Fibroblast of peridontal ligament (primary cell): ENCODE measurements around the gene CYP2E1.
"Not testable (repeated sequence)": the region's sequence is repeated elsewhere in the genome, so short reads cannot be mapped to it uniquely, and the experiment has no call there.

Experiments
- DNase-seq: peaks from one replicate; pipeline ENCODE4 v3.0.0-alpha.2; 2010; ENCODE audit errors: extremely low read depth

Gene CYP2E1

DNA sequence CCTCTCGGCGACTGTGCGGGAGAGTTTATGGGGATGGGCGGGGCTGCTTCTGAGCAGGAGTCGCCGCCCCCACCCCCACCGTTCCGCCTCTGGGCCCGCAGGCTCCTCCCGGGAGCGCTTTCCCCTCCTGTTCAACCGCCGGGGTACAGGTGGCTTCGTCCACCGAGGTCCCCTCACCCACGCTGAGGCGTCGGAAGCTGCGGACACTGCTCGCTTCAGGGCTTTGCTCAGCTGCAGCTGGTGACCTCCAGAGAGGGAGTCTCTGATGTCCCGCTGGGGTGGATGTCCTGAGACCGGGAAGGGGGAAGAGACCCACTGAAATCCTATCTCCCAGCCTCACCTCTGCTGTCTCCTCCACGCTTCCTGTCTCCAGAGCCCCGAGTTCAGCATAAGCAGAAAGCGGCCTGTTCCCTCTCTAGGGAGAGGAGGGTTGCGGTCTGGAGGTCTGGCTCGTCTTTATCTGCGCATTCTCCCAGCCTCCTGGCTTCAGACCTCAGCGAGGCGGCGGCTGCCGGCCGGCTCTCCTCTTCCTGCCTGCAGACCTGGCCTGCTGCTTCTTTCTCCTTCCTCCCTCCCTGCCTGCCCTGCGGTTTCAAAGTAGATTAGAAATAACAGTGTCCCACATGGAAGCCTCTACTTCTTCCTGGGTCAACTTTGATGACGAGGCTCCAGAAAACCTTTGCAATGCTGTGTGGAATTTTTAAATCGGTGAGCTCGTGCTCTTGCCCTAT is 1.8 kb downstream of the CYP2E1 start:
- peak; percentile 4 for DNase-seq

- DNase-seq: no peak
Measured at GRCh38 chr10:133529576-133529946, 2.4 kb downstream of the CYP2E1 start.

DNA sequence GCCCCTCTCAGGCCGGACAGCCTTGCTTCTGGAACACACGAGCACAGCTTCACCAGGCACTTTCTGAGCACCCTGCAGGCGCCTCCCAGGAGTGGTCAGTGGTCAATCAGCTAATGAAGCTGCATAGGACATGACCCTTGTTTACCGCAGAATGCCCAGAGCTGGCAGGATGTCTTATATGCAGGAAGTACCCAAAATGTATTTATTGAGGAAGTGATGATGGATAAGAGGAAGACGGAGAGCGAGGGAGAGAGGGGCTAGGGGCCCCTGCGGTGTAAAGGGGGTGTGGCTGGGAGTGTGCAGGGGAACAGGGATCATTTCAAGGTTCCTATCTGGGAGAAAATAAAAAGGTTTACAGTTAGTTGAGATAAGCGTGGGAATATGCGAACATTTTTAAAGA is 3.3 kb downstream of the CYP2E1 start:
- DNase-seq: no peak

DNA sequence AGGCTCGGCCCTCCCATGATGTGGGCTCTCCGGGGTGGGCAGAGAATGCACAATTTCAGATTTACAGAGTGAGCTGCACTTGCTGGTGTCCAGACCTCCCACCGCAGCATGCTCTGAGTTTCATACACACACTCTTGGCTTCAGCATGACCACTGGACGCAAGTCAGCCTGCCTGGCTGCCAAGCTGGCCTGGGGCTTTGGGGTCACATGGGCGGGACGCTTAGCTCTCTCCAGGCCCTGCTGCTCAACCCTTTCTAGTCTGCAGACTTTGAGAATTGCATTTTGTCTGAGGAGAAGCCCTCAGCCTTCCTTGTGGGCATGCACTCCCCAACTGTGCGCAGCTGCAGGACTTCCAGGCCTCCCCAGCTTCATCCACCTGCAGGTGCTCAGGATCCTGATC is 5.7 kb downstream of the CYP2E1 start:
- no peak for DNase-seq

DNA sequence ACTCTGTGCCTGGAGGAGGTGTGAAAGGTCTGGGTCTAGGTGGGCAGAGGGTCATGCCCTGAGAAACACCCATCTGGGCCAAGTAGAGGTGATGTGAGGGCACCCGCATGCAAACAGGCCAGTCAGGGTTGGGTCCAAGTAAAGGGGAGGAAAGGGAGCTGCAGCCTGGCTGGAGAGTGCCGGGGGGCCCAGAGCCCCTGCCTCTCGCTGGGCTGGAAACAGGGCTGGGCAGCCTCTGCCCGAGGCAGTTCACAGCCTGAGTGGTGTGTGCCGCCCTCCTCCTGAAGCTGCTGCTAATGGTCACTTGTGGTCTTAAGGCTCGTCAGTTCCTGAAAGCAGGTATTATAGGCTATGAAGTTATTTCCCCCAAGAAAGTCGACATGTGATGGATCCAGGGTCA is 7.3 kb downstream of the CYP2E1 start:
- no peak for DNase-seq

DNA sequence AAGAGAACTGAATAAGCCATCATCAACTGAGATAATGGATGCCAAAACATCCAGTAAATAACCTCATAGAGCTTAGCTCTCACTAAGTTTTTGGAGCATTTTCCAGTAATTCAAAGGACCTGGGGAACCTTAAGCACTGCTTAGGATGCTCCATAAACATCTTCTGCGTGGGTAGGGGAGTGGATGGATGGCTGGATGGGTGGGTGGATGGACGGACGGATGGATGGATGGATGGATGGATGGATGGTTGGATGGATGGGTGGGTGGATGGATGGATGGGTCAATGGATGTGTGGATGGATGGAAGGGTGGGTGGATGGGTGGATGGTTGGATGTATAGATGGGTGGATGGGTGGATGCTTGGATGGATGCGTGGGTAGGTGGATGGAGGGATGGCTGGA is 9.0 kb downstream of the CYP2E1 start:
- no peak for DNase-seq

DNA sequence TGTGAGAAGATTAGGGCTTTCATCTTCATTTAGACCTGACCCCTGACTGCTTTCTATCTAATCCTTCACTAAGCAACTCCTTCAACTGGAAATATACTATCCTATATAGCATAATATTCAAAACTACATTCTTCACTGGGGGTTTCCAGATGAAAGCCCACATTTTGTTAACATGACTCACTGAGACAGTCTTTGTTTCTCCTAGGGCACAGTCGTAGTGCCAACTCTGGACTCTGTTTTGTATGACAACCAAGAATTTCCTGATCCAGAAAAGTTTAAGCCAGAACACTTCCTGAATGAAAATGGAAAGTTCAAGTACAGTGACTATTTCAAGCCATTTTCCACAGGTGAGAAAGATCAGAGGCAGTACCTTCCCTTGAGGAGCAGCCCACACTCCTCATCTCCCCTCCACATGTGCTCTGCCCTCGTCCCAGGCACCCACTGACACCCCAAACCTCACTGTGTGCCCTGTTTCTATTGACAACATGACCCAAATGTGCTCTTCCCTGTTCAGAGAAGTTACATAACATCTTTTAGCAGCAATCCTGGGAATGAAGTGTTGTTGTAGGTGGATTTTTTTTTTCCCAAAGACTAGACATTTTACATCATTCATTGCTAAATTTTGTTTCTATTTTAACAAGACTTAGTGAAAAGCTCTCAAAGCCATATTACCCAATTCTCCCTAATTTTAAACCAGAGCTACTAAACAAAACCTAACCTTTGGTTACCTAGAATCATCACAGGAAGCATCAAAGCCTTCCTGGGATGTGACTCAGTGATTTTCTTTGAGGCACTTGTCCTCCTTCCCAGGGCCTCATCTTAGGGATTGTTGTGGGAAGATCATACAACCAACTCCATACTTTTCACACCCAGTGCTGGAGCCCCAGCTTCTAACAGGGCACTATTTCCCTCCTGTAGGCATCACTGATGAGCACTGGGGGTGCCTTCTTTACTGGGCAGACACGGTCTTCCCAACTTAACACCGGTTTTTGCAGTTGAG is 10.7 kb downstream of the CYP2E1 start:
- no peak for DNase-seq

- not testable (repeated sequence) for DNase-seq
Measured at GRCh38 chr10:133541441-133541975, 14.3 kb downstream of the CYP2E1 start.

DNA sequence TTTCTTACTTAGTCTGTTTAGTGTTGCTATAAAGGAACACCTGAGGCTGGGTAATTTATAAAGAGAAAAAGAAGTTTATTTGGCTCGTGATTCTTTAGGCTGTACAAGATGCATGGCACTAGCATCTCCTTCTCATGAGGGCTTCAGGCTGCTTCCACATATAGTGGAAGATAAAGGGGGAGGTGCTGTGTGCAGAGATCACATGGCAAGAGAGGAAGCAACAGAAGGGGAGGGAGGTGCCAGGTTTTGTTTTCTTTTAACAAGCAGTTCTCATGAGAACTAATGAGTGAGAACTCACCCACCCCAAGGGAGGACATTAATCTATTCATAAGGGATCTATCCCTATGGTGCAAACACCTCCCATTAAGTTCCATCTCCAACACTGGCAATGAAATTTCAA is 17.3 kb downstream of the CYP2E1 start:
- DNase-seq: no peak

DNA sequence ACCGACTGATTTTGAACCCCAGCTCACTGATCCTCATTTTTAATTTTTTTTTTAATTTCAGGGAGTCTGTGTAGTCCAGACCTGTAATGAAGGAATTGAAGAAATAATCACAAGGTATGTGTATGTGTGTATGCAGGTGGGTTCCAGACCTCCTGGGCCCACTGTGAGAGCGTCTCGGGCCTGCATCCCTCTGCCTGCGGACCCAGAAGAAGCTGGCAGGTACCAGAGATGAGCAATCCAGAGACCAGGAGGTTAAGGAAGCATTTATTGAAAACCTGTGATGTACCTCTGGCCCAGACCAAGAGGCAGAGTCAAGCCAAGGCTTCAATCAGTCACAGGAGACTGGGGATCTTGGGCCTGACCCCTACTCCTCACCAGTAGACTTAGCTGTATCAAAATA is 27.4 kb downstream of the CYP2E1 start:
- DNase-seq: no peak

GRCh38 chr10:133555521-133555920 is 28.4 kb downstream of the CYP2E1 start:
- DNase-seq: no peak

DNA sequence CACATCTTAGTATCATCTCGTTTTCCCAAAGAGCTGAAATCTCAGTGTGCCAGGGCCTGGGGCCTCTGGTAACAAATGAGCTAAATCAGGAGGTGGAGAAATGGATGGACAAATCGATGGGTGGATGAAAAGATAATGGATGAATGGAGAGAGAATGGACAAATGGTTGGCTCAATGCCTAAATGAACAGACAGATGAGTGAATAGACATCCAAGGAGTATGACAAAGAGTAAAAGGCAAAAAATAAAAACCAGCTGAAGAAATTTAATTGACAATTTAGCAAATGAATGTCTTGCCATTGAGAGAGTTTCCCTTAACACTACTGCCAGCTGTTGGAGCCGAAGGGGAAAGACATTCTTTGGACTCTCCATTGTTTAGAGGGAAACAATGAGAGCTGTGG is 30.2 kb downstream of the CYP2E1 start:
- DNase-seq: no peak

- no peak for DNase-seq
Measured at GRCh38 chr10:133559216-133559615, 32.1 kb downstream of the CYP2E1 start.

DNA sequence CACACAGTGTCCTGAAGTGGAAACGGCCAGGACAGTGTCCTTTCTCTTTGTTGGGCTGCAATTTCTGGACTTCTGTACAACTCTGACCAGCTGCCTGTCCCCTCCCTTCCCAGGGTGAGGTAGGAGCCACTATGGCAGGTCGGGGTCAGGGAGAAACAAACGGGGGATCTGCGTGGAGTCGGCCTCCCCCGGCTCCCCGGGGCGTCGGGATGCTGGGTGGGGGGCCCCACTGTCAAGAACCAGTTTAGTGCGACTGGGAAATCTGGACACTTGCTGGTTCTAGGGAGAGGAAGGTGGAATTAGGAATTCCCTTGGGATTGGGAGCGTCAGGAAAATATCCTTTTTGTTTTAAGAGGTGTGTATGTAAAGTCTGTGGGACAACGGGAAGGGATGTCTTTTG is 37.7 kb downstream of the CYP2E1 start:
- no peak for DNase-seq

DNA sequence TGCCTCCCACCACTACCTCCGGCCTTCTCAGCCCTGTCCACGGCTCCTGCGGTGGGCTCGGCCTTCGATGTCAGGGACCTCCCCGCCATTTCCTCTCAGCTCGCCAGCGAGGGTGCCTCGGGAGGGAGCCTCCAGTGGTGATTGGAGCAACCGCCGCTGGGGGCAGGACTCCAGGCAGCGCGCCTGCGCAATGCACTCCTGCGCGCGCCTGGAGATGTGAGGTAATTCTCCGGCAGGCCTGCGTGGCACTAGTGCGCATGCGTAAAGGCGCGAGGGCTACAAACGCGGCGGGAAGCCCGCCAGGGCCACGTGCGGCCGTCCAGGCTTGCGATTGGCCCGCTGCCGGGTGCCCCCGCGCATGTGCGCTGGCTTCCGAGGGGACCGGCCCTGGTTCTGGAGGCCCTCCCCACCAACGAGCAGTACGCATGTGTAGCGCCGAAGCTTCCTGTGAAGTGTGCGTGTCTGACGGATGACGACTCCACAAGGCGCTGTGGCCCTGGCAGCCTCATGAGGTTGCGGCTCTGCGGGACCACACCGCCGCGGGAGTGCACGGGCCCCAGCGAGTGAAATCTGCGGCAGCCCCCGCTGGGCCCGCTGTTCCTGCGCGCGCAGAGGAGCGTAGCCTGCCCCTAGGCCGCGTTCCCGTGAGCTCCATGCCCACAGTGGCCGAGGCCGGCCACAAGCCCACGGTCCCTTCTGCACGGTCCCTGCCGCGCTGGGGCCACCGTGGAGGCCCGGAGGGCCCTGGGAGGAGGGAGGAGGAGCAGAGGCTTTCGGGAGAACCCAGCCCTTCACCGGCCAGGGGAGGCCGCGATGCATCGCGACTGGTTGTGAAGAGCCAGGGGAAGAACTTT is 38.5 kb downstream of the CYP2E1 start, which contains the start of gene SYCE1:
SYCE1 (minus strand) TSS at position 143 of the 854 bp plus-strand sequence; CDS start at position 89, 54 bp downstream.
- DNase-seq: no peak

GRCh38 chr10:133567119-133567518 is 40.0 kb downstream of the CYP2E1 start:
- no peak for DNase-seq

GRCh38 chr10:133567609-133568286 is 40.6 kb downstream of the CYP2E1 start:
- DNase-seq: no peak

GRCh38 chr10:133568287-133568614 is 41.1 kb downstream of the CYP2E1 start:
- DNase-seq: no peak

DNA sequence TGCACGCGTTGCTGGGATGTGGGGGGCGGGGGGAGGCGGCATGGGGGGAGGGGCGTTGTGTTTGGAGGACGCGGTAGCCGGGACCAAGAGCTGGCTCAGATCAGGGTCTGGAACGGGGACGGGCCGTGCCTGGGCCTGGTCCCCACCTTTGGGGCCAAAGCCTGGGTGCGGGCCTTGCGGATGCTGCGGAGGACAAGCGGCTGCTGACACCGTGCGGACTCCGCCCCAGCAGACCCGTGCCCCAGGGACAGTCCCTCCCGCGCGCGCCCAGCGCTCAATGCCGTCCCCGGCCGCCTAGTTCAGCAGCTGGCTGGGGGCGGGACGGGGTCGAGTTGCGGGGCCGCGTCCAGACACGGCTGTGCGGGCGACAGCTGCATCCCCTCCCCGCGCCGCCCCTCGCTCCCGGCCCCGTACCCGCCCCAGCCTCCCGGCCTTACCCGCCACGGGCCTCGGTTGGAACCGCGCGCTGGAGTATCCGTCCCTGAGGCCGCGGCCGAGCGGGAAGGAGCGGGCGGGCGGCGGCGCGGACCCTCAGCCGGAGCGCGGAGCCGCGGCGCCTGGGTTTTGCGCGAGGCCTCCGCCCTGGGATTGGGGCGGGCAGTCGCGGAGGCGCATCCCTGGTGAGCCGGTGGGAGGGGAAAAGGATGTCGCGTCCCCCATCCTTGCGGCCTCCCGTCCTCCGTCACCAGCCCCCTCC is 41.8 kb downstream of the CYP2E1 start:
- not testable (repeated sequence) for DNase-seq

GRCh38 chr10:133569801-133570200 is 42.6 kb downstream of the CYP2E1 start:
- DNase-seq: not testable (repeated sequence)
